GM19023 (cell line): Measurements from ENCODE around the gene VNN1.

Experiments used
- ATAC-seq: cut with Tn5 transposase; IDR thresholded peaks from one replicate; pipeline ENCODE4 v1.9.1; 2021; ENCODE audit warnings: mild to moderate bottlenecking, moderate library complexity; ENCODE audit not compliant: unreplicated experiment

The VNN1 gene

GRCh38 chr6:132713352-132714134 lies at the start of gene VNN1:
Gene VNN1, minus strand, starts transcription at chr6:132714055. Its CDS starts 20 bp downstream, at chr6:132714035.
- ATAC-seq, result peak; percentile 63

GRCh38 chr6:132763269-132763668 lies 49.4 kb upstream of the VNN1 start:
- peak; percentile 91 for ATAC-seq

- ATAC-seq, result no peak
These were observed 46.4 kb upstream of the VNN1 start for GRCh38 chr6:132760256-132760655.

GRCh38 chr6:132758689-132759088 lies 44.8 kb upstream of the VNN1 start:
- no peak for ATAC-seq

GRCh38 chr6:132752255-132752654 lies 38.4 kb upstream of the VNN1 start:
- ATAC-seq, result no peak

- ATAC-seq, result no peak
These were observed 38.0 kb upstream of the VNN1 start for GRCh38 chr6:132751828-132752227.

GRCh38 chr6:132751306-132751705 lies 37.5 kb upstream of the VNN1 start:
- ATAC-seq, result peak; percentile 35

- ATAC-seq, result peak; percentile 74
These were observed 36.8 kb upstream of the VNN1 start for GRCh38 chr6:132750455-132751248.

GRCh38 chr6:132749111-132749510 lies 35.3 kb upstream of the VNN1 start:
- ATAC-seq, result no peak

- ATAC-seq, result no peak
These were observed 34.6 kb upstream of the VNN1 start for GRCh38 chr6:132748446-132748845.

- no peak for ATAC-seq
These were observed 32.2 kb upstream of the VNN1 start for GRCh38 chr6:132746048-132746447.

- ATAC-seq, result no peak
These were observed 28.6 kb upstream of the VNN1 start for GRCh38 chr6:132742495-132742894.

- ATAC-seq, result no peak
These were observed 27.4 kb upstream of the VNN1 start for GRCh38 chr6:132741281-132741680.

- ATAC-seq, result no peak
These were observed 22.4 kb upstream of the VNN1 start for GRCh38 chr6:132736239-132736638.

GRCh38 chr6:132734694-132735236 lies 20.9 kb upstream of the VNN1 start:
- ATAC-seq, result no peak

GRCh38 chr6:132733814-132734213 lies 20.0 kb upstream of the VNN1 start:
- ATAC-seq, result no peak

- no peak for ATAC-seq
These were observed 19.4 kb upstream of the VNN1 start for GRCh38 chr6:132733283-132733682.

GRCh38 chr6:132731086-132731485 lies 17.2 kb upstream of the VNN1 start:
- no peak for ATAC-seq

- no peak for ATAC-seq
These were observed 16.7 kb upstream of the VNN1 start for GRCh38 chr6:132730560-132730959.

- no peak for ATAC-seq
These were observed 14.8 kb upstream of the VNN1 start for GRCh38 chr6:132728616-132729015.

GRCh38 chr6:132726608-132726975 lies 12.7 kb upstream of the VNN1 start:
- no peak for ATAC-seq
